Neural progenitor cell (in vitro differentiated cells): ENCODE measurements around the gene AQP12B.

Experiments used
- EZH2 ChIP-seq: fragments of 200-600 bp; sonication (generic); IDR thresholded peaks from 2 replicates; pipeline ENCODE4 v1.6.1; 2017; ENCODE audit warnings: antibody characterized with exemption, mild to moderate bottlenecking, moderate library complexity
- TF ChIP-seq, protein P1 (sequence below): fragments of 200-600 bp; sonication (generic); IDR thresholded peaks from 2 replicates; pipeline ENCODE4 v1.5.1; 2017; ENCODE audit warnings: antibody characterized with exemption, mild to moderate bottlenecking

DNA sequence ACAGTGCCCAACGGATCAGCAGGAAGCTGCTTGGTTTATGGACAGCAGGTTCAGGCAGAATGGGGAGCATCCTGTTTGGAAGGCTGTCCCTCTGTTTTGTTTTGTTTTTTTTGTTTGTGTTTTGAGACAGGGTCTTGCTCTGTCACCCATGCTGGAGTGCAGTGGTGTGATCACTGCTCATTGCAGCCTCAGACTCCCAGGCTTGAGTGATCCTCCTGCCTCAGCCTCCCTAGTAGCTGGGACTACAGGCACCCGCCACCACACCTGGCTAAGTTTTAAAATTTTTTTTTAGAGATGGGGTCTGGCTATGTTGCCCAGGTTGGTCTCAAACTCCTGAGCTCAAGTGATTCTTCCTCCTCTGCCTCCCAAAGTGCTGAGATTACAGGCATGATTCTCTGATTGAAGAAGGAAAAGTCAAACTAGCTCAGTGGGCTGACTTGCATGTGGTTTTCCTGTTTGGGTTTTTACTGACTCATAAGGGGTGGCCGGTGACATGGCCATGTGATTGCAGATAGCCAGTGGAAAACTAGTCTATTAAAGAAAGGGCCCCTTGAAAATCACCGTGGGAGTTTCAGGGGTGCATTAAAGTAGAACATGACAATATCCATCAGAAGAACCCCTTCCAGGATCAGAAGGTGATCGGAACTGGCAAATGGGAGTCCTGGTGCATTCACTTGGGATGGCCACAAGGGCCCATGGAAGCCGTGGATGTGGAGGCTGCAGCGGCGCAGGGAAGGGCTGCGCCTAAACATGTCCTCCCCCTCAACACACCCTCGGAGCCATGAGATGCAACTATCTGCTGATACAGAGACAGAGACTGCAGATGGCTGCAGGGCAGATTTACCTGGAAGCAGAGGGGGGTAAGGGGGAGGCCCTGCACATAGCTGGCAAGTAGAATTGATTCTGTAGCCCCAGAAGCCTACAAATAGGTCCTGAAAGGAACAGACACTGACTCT, 26.5 kb downstream of the AQP12B start:
- TF ChIP-seq, protein P1, sequence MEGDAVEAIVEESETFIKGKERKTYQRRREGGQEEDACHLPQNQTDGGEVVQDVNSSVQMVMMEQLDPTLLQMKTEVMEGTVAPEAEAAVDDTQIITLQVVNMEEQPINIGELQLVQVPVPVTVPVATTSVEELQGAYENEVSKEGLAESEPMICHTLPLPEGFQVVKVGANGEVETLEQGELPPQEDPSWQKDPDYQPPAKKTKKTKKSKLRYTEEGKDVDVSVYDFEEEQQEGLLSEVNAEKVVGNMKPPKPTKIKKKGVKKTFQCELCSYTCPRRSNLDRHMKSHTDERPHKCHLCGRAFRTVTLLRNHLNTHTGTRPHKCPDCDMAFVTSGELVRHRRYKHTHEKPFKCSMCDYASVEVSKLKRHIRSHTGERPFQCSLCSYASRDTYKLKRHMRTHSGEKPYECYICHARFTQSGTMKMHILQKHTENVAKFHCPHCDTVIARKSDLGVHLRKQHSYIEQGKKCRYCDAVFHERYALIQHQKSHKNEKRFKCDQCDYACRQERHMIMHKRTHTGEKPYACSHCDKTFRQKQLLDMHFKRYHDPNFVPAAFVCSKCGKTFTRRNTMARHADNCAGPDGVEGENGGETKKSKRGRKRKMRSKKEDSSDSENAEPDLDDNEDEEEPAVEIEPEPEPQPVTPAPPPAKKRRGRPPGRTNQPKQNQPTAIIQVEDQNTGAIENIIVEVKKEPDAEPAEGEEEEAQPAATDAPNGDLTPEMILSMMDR: no peak
- no peak for TF ChIP-seq EZH2
